CD14-positive monocyte (primary cell): ENCODE results near the gene VEGFC. TPM values are rescaled to one million over a fixed set of nuclear protein-coding genes. Genes with fewer than 3 reads are reported as not detected.

Source experiments
- DNase-seq, 3 donors: peaks; one replicate each; pipeline ENCODE4 v3.0.0-alpha.2; 2011 to 2022
- H2AFZ ChIP-seq: 2 replicates; pipeline ENCODE4 v1.6.0; 2012; ENCODE audit warnings: mild to moderate bottlenecking, low read depth, low read length, inconsistent platforms; ENCODE audit not compliant: insufficient read depth, poor library complexity, severe bottlenecking
- H3K27ac ChIP-seq, 2 donors: 1 replicate in 1 of 2; 2 replicates in 1 of 2; pipeline ENCODE4 v1.5.1; 2012 to 2013; ENCODE audit warnings: low read length in 2 of 2, control low read depth in 1 of 2, inconsistent platforms in 1 of 2, low read depth in 1 of 2, mild to moderate bottlenecking in 1 of 2
- H3K27me3 ChIP-seq, 2 donors: one replicate each; pipeline versions ENCODE4 v1.6.0 to v1.6.1; 2011 to 2013; ENCODE audit warnings: low read length in 2 of 2; ENCODE audit not compliant: control insufficient read depth in 2 of 2, insufficient read depth in 2 of 2
- H3K36me3 ChIP-seq, 2 donors: replicated peaks in 1 of 2; 1 replicate in 1 of 2; 2 replicates in 1 of 2; pipeline versions ENCODE4 v1.5.1 to v1.6.1; 2012 to 2013; ENCODE audit warnings: low read length in 2 of 2, control low read depth in 1 of 2, inconsistent platforms in 1 of 2, mild to moderate bottlenecking in 1 of 2; ENCODE audit not compliant: insufficient read depth in 2 of 2, control insufficient read depth in 1 of 2
- H3K4me1 ChIP-seq, 2 donors: 1 replicate in 1 of 2; 2 replicates in 1 of 2; pipeline versions ENCODE4 v1.5.1 to v1.6.1; 2012 to 2013; ENCODE audit warnings: low read length in 2 of 2, control low read depth in 1 of 2, inconsistent platforms in 1 of 2, mild to moderate bottlenecking in 1 of 2, moderate library complexity in 1 of 2; ENCODE audit not compliant: insufficient read depth in 2 of 2, control insufficient read depth in 1 of 2
- H3K4me2 ChIP-seq: replicated peaks from 2 replicates; pipeline ENCODE3; 2012; ENCODE audit warnings: low read length, moderate library complexity, mild to moderate bottlenecking; ENCODE audit not compliant: poor library complexity, severe bottlenecking; ENCODE audit errors: extremely low read depth
- H3K4me3 ChIP-seq, 3 experiments: fragments of 200-600 bp in 1 of 3; sonication (generic) in 1 of 3; replicated peaks in 1 of 3; 1 replicate in 2 of 3; 2 replicates in 1 of 3; pipeline ENCODE4 v1.5.1; 2011 to 2013; ENCODE audit warnings: low read length in 3 of 3, mild to moderate bottlenecking in 3 of 3, control low read depth in 2 of 3, low read depth in 2 of 3, inconsistent platforms in 1 of 3, moderate library complexity in 1 of 3
- H3K79me2 ChIP-seq: 2 replicates; pipeline ENCODE4 v1.6.0; 2012; ENCODE audit warnings: mild to moderate bottlenecking, control low read depth, inconsistent platforms, low read length, moderate library complexity; ENCODE audit not compliant: insufficient read depth
- H3K9ac ChIP-seq: 2 replicates; pipeline ENCODE4 v1.6.0; 2017; ENCODE audit warnings: low read length, mild to moderate bottlenecking; ENCODE audit not compliant: insufficient read depth, poor library complexity, severe bottlenecking
- H3K9me3 ChIP-seq, 2 donors: replicated peaks in 1 of 2; 1 replicate in 1 of 2; 2 replicates in 1 of 2; pipeline versions ENCODE4 v1.5.1 to v1.6.1; 2012 to 2013; ENCODE audit warnings: low read length in 2 of 2, control low read depth in 1 of 2; ENCODE audit not compliant: control insufficient read depth in 1 of 2, insufficient read depth in 1 of 2
- H4K20me1 ChIP-seq: 2 replicates; pipeline ENCODE4 v1.6.0; 2012; ENCODE audit warnings: mild to moderate bottlenecking, low read length, control low read depth, moderate library complexity; ENCODE audit not compliant: insufficient read depth
- H3K27ac Mint-ChIP-seq, 7 donors: one replicate each; pipeline ENCODE4 v1.8.0; 2020; ENCODE audit warnings: mild to moderate bottlenecking in 7 of 7, mixed read lengths in 7 of 7, moderate library complexity in 6 of 7, inconsistent platforms in 2 of 7
- H3K27me3 Mint-ChIP-seq, 3 donors: one replicate each; pipeline ENCODE4 v1.8.0; 2021 to 2022; ENCODE audit warnings: low read depth in 3 of 3, mild to moderate bottlenecking in 3 of 3, mixed read lengths in 3 of 3, moderate library complexity in 3 of 3, inconsistent platforms in 1 of 3
- H3K36me3 Mint-ChIP-seq, 2 donors: one replicate each; pipeline ENCODE4 v1.8.0; 2020; ENCODE audit warnings: mixed read lengths in 2 of 2, inconsistent platforms in 1 of 2, mild to moderate bottlenecking in 1 of 2
- H3K4me1 Mint-ChIP-seq: one replicate; pipeline ENCODE4 v1.8.0; 2020; ENCODE audit warnings: mild to moderate bottlenecking, mixed read lengths
- H3K4me3 Mint-ChIP-seq, 2 donors: one replicate each; pipeline ENCODE4 v1.8.0; 2020; ENCODE audit warnings: mild to moderate bottlenecking in 2 of 2, mixed read lengths in 2 of 2, moderate library complexity in 1 of 2
- H3K9me3 Mint-ChIP-seq, 7 donors: one replicate each; pipeline ENCODE4 v1.8.0; 2020 to 2022; ENCODE audit warnings: mixed read lengths in 7 of 7, mild to moderate bottlenecking in 6 of 7, moderate library complexity in 6 of 7, inconsistent platforms in 2 of 7
- CTCF ChIP-seq: fragments of 200-600 bp; IDR thresholded peaks from one replicate; pipeline ENCODE4 v1.8.0; 2022; ENCODE audit warnings: antibody characterized with exemption, mild to moderate bottlenecking
- WGBS: methylation state at CpG from one replicate; pipeline ENCODE4 v1.1.5; 2013; ENCODE audit warnings: missing lambda C conversion rate; ENCODE audit not compliant: insufficient coverage; 5-methylcytosine and 5-hydroxymethylcytosine counted together
- intact Hi-C, 2 donors: fragments of 100-400 bp; cut with micrococcal nuclease; formaldehyde crosslinking; loops; one replicate each; pipeline versions ENCODE4 v1.15.0 to v1.15.1; 2023
- polyA plus RNA-seq, 3 donors: library from polyadenylated mRNA; depleted of rRNA in 1 of 3; unstranded in 2 of 3; stranded (reverse) in 1 of 3; fragments of 300-500 nt in 2 of 3; fragments of >200 nt in 1 of 3; fragmentation: Illumina TruSeq in 2 of 3; gene quantifications; 1 replicate in 2 of 3; 2 replicates in 1 of 3; pipeline ENCODE4 v1.2.3, GENCODE V29; 2012 to 2021

The VEGFC gene
- polyA plus RNA-seq, 3 donors: not detected

- H4K20me1 ChIP-seq: no peaks in the 10 kb centered on the region
- no peaks in the 10 kb centered on the region for H3K4me1 Mint-ChIP-seq
Observed at GRCh38 chr4:176758731-176759130, 34.0 kb downstream of the VEGFC start.

GRCh38 chr4:176758323-176758722, 34.4 kb downstream of the VEGFC start:
- Mint-ChIP-seq H3K27me3 (peaks cover 0 to 2% (median 0%) of the 10 kb centered on the region in 3 donors), H3K4me3 (no peak overlapping the region), H3K4me1 (no peaks in the 10 kb centered on the region), H3K36me3 (no peaks in the 10 kb centered on the region), H3K9me3 (peaks cover 0 to 3% (median 0%) of the 10 kb centered on the region in 7 donors), H3K27ac (no peak overlapping the region)
- Histone ChIP-seq H3K4me3 (no peak overlapping the region), H3K36me3 (no peaks in the 10 kb centered on the region), H4K20me1 (no peaks in the 10 kb centered on the region), H3K27ac (no peak overlapping the region), H3K4me1 (no peaks in the 10 kb centered on the region), H3K9me3 (no peaks in the 10 kb centered on the region), H3K79me2 (no peaks in the 10 kb centered on the region), H3K27me3 (no peaks in the 10 kb centered on the region), H3K9ac (no peak overlapping the region), H2AFZ (no peak overlapping the region), H3K4me2 (no peak overlapping the region)
- no CpG with 5 or more reads among the region's 4 CpGs for WGBS
- no peak for TF ChIP-seq CTCF
- no peak for DNase-seq
- intact Hi-C loops: no loop called here

More at GRCh38 chr4:176758731-176759130, 34.0 kb downstream of the VEGFC start:
- Mint-ChIP-seq H3K27me3 (peaks cover 0 to 2% (median 0%) of the 10 kb centered on the region in 3 donors), H3K9me3 (peaks cover 0 to 3% (median 0%) of the 10 kb centered on the region in 7 donors), H3K4me3 (no peak overlapping the region), H3K27ac (no peak overlapping the region), H3K36me3 (no peaks in the 10 kb centered on the region)
- H3K79me2 ChIP-seq: no peaks in the 10 kb centered on the region
- H3K4me3 ChIP-seq: no peak overlapping the region
- H3K27me3 ChIP-seq: no peaks in the 10 kb centered on the region
- TF ChIP-seq CTCF: no peak
- no peak overlapping the region for H3K4me2 ChIP-seq
- WGBS: 82% methylated on average over 1 of the region's 2 CpGs
- no peak overlapping the region for H3K9ac ChIP-seq
- intact Hi-C loops: no loop called here
- no peak overlapping the region for H3K27ac ChIP-seq
- no peaks in the 10 kb centered on the region for H3K4me1 ChIP-seq
- no peaks in the 10 kb centered on the region for H3K9me3 ChIP-seq
- DNase-seq: no peak
- no peaks in the 10 kb centered on the region for H3K36me3 ChIP-seq
- no peak overlapping the region for H2AFZ ChIP-seq
